NCI-H1694 treated with DMSO at 0.1 percent for 48 hours (cell line): ENCODE data around the gene LRRC4C.

Experiments used
- DNase-seq: peaks from one replicate; lab custom pipeline; 2025; lab: John Stamatoyannopoulos, UW

Gene LRRC4C

GRCh38 chr11:40100162-40100553, 1359.3 kb downstream of the LRRC4C start:
- no peak for DNase-seq

- no peak for DNase-seq
These were observed 1359.9 kb downstream of the LRRC4C start for GRCh38 chr11:40099426-40100161.

- DNase-seq = no peak
These were observed 1364.0 kb downstream of the LRRC4C start for GRCh38 chr11:40095446-40095845.

DNA sequence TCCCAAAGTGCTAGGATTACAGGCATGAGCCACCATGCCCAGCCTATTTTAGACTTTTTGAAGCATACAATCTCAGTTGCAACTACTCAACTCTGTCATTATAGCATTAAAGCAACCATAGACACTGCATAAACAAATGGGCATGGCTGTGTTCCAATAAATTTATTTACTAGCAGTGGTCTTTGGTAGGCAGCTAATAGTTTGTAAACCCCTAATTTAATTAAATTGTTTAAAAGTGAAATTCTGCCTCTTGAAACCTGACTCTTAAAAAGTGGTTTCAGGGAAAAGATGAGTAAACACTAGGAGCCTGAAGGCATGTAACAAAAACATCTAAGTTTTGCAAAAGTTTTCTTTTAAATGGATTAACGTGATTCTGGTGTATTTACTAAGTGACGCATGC, 1364.5 kb downstream of the LRRC4C start:
- no peak for DNase-seq

DNA sequence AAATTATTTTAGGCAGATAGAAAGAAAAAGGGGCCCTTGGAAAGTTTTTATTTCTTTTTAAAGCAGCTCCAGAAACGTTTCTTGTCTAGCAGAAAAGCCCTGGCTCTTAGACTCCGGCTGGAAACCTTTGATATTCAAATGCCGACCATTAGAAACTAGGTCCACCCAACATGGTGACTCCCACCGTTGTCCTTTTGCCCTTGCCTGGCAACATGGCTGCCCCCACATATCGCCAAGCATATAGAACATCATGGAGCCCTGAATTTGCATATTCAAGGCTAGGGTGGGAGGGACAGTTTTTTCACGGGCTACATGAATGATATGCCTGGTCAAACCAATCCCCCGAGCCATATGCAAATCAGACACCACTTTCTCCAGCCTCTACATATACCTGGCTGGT, 1379.0 kb downstream of the LRRC4C start:
- no peak for DNase-seq
